Activated T-cell treated with anti-CD3 and anti-CD28 coated beads, Interleukin-2, amount 50 U/mL, for 1 hour (primary cell): ENCODE measurements around the gene DMGDH.

Experiments used
- DNase-seq: peaks from one replicate; pipeline ENCODE4 v3.0.0-alpha.2; 2020

Gene DMGDH

GRCh38 chr5:79062436-79062835 is 7.0 kb downstream of the DMGDH start:
- DNase-seq = no peak

DNA sequence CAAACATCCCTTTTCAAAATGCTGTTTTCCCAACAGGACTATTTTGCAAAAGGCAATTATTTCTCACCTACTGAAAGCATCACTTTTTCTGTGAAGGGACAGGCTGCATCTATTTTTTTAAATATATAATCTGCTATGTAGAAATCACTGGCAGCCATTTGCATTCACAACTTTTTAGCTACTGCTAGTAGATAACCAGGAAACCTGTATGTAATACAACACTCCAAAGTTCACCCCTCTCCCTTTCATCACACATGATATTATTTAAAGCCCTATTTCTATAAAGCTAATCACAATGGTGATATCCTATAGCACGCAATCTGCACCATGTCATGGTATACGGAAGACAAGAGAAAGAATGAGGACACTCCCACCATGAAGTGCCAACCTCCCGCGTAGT is 9.8 kb downstream of the DMGDH start:
- DNase-seq = no peak

GRCh38 chr5:79056847-79057246 is 12.6 kb downstream of the DMGDH start:
- no peak for DNase-seq

- no peak for DNase-seq
Observed at GRCh38 chr5:79055017-79055416, 14.5 kb downstream of the DMGDH start.

DNA sequence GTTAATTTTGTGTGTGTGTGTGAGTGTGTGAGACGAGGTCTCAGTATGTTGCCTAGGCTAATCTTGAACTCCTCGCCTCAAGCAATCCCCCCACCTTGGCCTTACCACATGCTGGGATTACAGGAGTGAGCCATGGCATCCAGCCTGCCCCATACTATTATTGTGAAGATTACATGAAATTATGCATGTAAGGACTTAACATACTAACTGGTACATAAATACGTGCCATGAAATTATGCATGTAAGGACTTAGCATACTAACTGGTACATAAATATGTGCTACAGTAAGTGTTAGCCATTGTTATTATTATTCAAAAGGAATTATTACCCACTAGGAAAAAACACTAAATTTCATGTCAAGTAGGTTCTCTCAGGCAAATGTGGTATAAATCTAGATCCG is 16.2 kb downstream of the DMGDH start:
- no peak for DNase-seq

GRCh38 chr5:79050498-79050897 is 19.0 kb downstream of the DMGDH start:
- no peak for DNase-seq

- no peak for DNase-seq
Observed at GRCh38 chr5:79048437-79048836, 21.0 kb downstream of the DMGDH start.

DNA sequence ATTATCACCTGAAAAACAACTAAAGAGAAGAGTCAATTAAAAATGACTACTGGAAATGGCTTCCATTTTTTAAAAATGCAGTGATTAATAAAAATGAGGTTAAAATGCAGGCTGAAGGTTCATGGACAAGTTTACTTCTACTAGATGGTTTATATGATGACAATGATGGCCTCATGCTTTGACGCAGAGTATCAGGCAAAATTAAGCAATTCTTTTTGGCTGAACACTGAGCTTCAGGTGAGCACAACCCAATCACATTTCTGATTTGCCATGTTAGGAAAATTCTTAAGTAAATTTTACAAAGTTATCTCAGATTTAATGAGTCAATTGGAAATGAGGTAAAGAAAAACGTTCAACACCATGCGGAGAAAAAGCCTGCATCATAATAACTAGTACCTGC is 22.3 kb downstream of the DMGDH start:
- DNase-seq = no peak

DNA sequence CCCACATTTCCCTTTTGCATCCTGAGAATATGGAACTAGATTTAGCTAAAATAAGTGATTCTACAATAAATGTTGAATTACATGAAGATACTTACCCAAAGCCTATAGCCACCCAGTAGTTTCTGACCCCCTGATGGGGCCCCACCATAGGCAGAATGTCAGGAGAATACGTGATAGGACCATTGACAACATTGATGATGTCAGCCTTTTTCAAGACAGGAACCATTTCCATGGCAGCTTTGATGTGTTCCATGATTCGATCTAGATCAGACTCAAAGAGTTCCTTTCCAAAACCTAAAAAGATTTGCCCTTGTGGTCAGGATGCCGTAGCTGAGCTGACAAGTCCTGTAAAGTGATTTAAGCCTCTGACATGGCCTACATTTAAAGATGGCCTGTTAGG is 27.3 kb downstream of the DMGDH start:
- DNase-seq = no peak

- no peak for DNase-seq
Observed at GRCh38 chr5:79036769-79037168, 32.7 kb downstream of the DMGDH start.

GRCh38 chr5:79035237-79035636 is 34.2 kb downstream of the DMGDH start:
- no peak for DNase-seq

DNA sequence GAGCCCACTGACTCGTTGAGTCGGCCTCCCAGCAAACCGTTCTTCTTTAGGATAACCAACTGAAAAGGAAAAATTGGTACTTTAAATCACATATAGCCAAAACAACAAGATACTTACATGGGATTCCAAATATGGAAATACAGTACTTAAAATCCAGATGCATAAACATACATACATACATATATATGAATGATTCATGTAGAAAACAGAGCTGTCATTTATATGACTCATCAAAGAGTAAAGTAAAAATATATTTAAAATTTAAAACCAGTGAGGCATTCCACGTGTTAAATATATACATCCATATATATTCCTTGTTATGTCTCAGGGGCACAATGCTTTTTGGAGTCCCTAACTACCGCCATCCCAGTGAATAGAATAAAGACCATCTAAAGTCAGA is 36.7 kb downstream of the DMGDH start:
- DNase-seq = no peak

- no peak for DNase-seq
Observed at GRCh38 chr5:79032031-79032695, 37.3 kb downstream of the DMGDH start.

GRCh38 chr5:79031485-79031867 is 38.0 kb downstream of the DMGDH start:
- DNase-seq = no peak

GRCh38 chr5:79030663-79031484 is 38.6 kb downstream of the DMGDH start:
- DNase-seq = no peak

DNA sequence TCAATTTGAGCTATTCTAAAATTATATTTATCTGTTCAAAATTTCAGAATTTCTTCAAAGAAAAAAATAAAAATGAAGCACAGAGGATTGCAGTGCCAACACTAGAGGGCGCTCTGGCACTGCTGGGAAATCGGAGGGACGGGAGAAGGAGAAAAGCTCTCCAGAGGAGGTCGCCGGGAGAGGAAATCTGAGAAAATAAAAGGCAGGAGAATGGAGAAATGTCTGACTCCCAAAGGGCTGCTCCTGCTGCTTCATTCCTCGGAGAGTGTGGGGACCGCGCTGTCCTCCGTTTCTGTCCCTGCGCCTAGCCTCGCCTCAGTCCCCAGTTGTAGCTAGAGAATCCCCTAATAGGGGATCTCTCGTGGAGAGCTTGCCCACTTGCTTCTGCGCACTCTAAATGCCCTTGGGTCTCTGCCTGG is 44.4 kb downstream of the DMGDH start:
- DNase-seq = peak; percentile 41

DNA sequence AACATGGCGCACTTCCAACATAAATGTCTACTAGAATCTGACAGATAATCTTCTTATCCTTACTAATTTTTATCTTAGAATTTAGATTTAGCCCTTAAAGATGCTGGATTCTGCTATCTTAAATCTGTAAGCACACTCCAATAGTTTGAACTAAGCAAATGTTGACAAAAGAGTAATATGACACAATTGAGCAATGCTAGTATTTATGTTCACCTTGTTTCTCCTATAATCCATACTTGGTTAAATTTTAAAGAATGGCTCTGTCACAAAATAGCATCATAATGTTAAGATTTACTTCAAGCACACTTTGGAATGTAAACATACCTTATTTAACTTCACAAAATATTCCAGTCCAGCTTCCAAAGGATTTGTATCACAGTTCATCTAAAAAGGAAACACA is 45.5 kb downstream of the DMGDH start:
- DNase-seq = no peak

DNA sequence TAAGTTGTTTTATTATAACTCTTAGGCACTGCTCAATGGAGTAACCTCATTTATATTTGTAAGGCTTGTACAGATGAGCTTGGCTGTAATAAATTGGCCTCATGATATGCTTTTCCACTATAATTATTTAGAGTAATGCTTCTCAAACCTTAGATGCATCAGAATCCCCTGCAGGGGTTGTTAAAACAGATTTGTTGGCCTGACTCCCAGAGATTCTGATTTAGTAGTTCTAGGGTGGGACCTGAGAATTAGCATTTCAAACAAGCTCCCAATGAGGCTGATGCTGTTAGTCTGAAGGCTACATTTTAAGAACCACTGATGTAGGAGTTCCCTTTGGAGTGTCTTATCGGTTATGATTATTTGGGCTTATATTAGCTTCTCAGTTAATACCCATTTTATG is 46.1 kb downstream of the DMGDH start:
- no peak for DNase-seq

GRCh38 chr5:79022771-79023170 is 46.7 kb downstream of the DMGDH start:
- no peak for DNase-seq

GRCh38 chr5:79021753-79022152 is 47.7 kb downstream of the DMGDH start:
- no peak for DNase-seq

DNA sequence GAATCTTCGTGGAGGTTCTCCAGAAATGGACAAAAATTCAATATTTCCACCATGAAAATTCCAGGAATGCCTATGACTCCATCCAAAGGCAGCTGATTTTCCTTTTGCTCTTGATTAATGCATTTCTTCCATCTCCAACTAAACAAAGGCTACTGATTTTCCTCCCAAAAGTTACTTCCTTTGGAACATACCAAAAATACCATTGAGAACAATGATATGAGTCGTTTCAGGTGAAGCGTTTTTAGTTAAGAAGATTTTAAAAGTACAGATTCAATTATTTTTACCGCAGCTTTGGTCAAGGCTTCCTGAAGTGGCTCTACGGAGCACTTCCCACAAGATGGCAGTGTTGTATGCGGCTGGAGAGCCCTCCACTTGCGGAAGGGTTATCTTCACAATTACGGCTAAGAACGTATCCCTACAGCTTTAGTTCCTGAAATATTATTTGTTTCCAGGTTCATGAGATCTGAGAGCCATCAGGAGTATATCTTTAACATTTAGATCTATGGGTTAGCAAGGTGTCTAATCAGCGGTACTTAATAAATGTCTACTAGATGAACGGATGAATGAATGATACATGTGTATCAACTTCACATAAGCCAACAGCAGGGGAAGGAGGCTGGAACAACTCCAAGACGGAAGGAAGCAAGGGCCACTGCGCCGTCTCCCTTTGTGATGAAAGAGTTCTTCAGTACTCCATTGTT is 48.5 kb downstream of the DMGDH start:
- peak; percentile 33 for DNase-seq

DNA sequence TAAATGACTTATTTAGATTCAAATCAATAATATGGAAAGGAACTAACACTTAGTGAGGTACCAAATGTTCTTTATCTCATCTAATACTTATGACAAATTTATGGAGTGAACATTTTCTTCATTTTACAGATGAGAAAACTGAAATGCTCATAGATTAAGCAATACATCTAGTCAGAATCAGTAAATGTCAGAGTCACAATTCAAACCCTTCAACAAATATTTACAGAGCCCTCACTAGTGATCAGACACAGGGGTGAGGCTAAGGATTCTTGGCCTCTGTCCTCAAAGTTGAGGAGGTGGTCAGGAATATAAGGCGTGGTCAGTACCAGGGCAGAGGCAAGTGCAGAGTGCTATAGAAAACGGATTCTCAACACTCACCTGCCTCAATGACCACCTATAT is 54.8 kb downstream of the DMGDH start:
- no peak for DNase-seq

DNA sequence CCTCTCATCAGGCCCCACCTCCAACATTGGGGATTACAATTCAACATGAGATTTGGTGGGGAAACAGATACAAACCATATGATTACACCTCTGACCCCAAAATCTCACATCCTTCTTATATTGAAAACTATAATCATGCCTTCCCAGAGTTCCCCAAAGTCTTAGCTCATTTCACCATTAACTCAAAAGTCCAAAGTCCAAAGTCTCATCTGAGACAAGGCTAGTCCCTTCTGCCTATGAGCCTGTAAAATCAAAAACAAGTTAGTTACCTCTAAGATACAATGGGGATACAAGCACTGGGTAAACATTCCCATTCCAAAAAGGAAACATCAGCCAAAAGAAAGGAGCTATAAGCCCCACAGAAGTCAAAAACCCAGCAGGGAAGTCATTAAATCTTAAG is 57.6 kb downstream of the DMGDH start:
- DNase-seq = no peak

GRCh38 chr5:79011219-79011836 is 58.1 kb downstream of the DMGDH start:
- no peak for DNase-seq
